HG03045 (cell line): Measurements from ENCODE around the gene SNN.

Source experiments
- ATAC-seq: cut with Tn5 transposase; IDR thresholded peaks from one replicate; pipeline ENCODE4 v1.9.1; 2021; ENCODE audit warnings: mild to moderate bottlenecking, moderate library complexity; ENCODE audit not compliant: unreplicated experiment

Gene SNN

DNA sequence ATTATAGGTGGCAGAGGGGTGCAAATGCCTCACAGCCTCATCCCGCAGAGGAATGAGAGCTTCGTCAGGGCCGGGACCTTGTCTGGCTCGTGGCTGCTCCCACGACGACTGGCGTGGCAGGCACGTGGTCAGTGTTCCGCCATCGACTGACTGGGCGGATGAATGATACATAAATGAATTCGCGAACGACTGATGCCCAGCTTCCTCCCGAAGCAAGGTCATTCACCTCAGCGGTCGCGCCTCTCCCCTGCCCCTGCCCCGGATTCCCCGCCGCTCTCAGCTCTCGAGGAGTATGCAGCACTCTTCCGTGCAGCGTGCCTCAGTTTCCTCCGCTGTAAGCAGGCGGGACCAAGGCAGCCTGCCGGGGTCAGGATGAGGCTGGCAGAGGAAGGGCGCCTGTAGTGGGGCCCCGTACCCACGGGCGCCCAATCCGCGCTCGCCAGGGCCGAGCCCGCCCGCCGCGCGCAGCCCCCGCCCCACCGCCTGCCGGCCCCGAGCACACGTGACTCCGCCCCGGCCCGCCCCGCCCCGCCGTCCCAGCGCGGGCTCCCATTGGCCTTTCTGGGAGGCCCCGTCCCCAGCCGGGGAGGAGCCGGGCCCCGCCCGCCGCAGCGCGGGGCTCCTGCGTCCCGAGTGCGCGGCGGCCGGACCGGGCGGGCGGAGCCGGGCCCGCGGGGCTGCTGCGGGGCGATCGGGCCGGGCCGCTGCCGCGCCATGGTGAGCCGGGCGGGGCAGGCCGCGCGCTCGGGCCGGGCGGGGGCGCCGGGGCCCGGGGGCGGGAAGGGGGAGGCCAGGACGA lies at the start of gene SNN:
TSS of gene SNN (plus strand) at position 632 of the 799 bp plus-strand sequence. CDS start 7,605 bp downstream, outside the sequence.
- peak; percentile 60 for ATAC-seq

GRCh38 chr16:11619327-11619851 lies 48.9 kb upstream of the SNN start:
- ATAC-seq, result no peak

- no peak for ATAC-seq
Measured at GRCh38 chr16:11620243-11621003, 47.8 kb upstream of the SNN start.

DNA sequence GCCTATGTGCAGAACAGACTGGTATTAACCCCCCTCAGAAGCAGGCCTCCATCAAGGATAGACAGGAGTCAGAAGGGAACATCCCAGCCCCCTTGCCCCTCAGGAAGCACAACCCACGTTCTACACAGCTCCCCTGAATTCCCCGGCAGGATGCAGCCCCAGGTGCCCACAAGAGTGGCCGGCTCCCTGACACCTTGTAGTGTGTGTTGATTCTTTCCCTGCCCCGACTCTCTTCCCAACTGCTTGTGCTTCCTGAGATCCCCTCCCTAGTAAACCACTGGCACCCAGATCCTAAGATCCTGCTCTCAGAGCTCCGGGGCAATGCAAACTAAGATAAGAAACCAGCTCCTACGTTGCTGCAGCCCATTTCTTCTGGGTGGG lies 46.7 kb upstream of the SNN start:
- ATAC-seq, result no peak

DNA sequence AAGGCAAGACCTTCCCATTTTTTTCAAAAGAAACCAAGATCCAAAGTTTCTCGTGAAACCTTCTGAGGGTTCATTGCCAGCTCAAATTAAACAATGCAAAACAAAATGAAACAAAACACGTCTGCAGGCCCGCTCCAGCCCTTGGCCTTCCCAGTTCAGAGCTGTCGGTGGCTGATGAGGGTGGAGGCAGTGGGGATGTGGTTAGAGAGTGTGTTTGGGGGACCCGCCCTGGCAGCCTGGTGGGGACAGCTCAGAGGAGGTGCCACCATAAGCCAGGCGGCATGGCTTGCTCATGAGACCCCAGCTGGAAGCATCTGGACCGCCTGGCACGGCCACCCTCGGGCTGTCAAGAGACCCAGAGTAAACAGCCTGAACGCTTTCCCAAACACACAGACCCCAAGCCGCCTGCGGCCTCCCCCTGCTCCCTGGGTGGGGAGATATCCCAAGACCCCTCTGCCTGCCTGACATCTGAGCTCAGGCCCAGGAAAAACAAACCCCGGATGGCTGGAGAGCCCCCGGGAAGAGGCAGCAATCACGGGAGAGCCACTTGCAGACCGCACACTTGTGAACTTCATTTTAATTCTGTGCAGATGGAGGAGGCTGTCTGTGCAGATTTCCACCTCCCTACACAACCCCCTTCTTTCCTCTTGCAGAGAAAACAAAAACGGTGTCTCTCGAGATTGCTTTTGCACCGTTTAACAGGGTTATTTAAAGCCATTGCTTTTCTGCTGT lies 46.2 kb upstream of the SNN start:
- no peak for ATAC-seq

- ATAC-seq, result no peak
Measured at GRCh38 chr16:11624205-11624604, 44.0 kb upstream of the SNN start.

GRCh38 chr16:11624636-11625607 lies 43.3 kb upstream of the SNN start:
- no peak for ATAC-seq

- no peak for ATAC-seq
Measured at GRCh38 chr16:11625769-11626168, 42.5 kb upstream of the SNN start.

DNA sequence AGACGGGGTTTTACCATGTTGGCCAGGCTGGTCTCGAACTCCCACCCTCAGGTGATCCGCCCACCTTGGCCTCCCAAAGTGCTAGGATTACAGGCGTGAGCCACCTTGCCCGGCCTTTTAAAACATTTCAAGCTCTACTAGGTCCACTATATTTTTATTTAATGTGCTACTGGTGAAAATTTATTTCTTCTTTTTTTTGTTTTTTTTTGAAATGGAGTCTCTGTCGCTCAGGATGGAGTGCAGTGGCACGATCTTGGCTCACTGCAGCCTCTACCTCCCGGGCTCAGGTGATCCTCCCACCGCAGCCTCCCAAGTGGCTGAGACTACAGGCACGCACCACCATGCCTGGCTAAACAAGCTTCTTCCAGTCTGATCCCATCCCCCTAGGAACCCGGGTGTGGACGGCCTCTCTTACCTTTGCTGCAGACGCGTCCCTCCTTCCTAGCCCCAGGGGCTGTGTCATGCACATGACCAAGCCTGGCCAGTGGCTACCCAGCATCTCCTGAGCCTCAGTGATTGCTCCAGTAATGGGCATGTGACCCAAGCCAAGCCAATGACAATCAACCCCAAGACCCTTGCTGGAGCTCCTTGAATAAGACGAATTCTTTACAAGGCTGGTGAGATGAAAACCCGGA lies 41.5 kb upstream of the SNN start:
- ATAC-seq, result no peak

- no peak for ATAC-seq
Measured at GRCh38 chr16:11627292-11627663, 41.0 kb upstream of the SNN start.

DNA sequence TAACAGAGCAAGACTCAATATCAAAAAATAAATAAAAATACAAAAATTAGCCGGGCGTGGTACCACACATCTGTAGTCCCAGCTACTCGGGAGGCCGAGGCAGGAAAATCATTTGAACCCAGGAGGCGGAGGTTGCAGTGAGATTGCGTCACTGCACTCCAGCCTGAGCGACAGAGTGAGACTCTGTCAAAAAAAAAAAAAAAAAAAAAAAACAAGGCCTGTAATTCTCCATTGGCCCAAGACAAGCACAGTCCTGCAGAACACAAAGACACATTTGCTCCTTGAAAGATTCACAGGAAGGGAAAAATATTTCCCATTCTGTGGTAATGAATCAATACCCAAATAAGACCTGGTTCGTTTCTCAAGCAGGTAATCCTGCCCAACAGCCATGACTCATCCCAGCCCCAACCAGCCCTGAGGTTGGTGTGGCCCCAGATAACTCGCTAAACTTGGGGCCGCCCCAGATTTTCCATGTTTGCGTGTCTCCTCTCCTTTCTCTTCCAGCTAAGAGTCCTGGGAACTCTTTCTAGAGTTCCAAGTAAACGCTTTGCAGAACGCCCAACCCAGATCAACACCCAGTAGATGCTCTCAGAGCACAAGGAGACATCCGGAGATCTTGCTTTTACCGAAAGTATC lies 40.3 kb upstream of the SNN start:
- no peak for ATAC-seq

- no peak for ATAC-seq
Measured at GRCh38 chr16:11629071-11630030, 38.9 kb upstream of the SNN start.

GRCh38 chr16:11630046-11630767 lies 38.0 kb upstream of the SNN start:
- ATAC-seq, result no peak

GRCh38 chr16:11630768-11631056 lies 37.5 kb upstream of the SNN start:
- ATAC-seq, result no peak

- no peak for ATAC-seq
Measured at GRCh38 chr16:11631214-11631613, 37.0 kb upstream of the SNN start.

- no peak for ATAC-seq
Measured at GRCh38 chr16:11632455-11632939, 35.8 kb upstream of the SNN start.

DNA sequence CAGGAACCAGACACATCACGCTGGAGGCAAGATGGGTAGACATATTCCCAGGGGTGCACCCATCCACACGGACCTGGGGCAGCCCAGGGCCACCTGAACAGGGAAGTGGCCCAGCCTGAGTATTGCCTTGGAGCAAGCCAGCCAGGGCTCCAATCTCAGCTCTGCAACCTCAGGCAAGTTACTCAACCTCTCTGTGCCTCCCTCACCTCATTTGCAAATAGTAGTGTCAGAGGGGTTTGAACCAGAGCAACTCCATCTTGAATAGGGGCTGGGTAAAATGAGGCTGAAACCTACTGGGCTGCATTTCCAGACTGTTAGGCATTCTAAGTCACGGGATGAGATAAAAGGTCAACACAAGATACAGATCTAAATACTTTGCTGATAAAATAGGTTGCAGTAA lies 35.1 kb upstream of the SNN start:
- no peak for ATAC-seq

DNA sequence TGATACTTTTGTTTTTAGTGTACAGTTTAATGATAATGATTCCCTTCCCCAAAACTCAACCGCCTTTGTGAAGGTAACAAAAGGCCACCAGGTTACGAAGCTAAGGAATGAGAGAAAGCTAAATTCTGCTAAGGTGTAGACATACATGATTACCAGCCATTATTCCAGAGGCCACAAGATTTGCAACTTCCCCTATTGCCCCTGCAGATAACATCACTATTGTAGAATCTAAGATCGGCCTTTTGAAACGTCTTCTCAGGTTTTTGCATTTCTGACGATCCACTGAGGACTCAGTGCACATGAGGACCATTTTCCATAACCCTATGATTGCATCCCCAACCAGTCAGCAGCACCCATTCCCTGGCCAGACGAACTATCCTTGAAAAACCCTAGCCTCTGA lies 33.9 kb upstream of the SNN start:
- no peak for ATAC-seq
